ENCODE results near the gene SBF1. TPM values are rescaled to one million over a fixed set of nuclear protein-coding genes. Genes with fewer than 3 reads are reported as not detected.
"Not testable (repeated sequence)": the region's sequence is repeated elsewhere in the genome, so short reads cannot be mapped to it uniquely, and the experiment has no call there.

The SBF1 gene
- total RNA-seq, 1 donor from 2014 or later = 144 TPM

GRCh38 chr22:50435291-50436014 lies 39.4 kb downstream of the SBF1 start:
- H3K4me1 Mint-ChIP-seq = no peaks in the 10 kb centered on the region
- ChIA-PET POLR2A (no interaction called here), CTCF (no interaction called here)
- no peak overlapping the region for H3K4me3 Mint-ChIP-seq
- no peak for TF ChIP-seq CTCF (IDR thresholded peaks at IDR 0.05)
- H3K9me3 Mint-ChIP-seq = no peaks in the 10 kb centered on the region
- H3K36me3 Mint-ChIP-seq (ENCODE audit: low read depth) = peaks cover 54% of the 10 kb centered on the region
- ATAC-seq (ENCODE audit: low read depth) (no peak), DNase-seq (no peak)
- H3K27ac Mint-ChIP-seq = no peak overlapping the region
- intact Hi-C loops (cut with micrococcal nuclease) = no loop called here
- no peaks in the 10 kb centered on the region for H3K27me3 Mint-ChIP-seq

- intact Hi-C loops (cut with micrococcal nuclease) = no loop called here
- no peak overlapping the region for H3K27ac Mint-ChIP-seq
These were observed 40.0 kb downstream of the SBF1 start for GRCh38 chr22:50434849-50435248.

GRCh38 chr22:50432877-50433510 lies 41.8 kb downstream of the SBF1 start:
- H3K27me3 Mint-ChIP-seq; H3K27ac Mint-ChIP-seq; POLR2A ChIA-PET; H3K4me3 Mint-ChIP-seq; intact Hi-C loops (cut with micrococcal nuclease); DNase-seq; ATAC-seq (ENCODE audit: low read depth); CTCF ChIA-PET; H3K9me3 Mint-ChIP-seq; H3K4me1 Mint-ChIP-seq: not testable (repeated sequence)
- H3K36me3 Mint-ChIP-seq (ENCODE audit: low read depth) = peaks cover 60% of the 10 kb centered on the region

More at GRCh38 chr22:50434849-50435248, 40.0 kb downstream of the SBF1 start:
- ATAC-seq (ENCODE audit: low read depth) (no peak), DNase-seq (no peak)
- H3K9me3 Mint-ChIP-seq = no peaks in the 10 kb centered on the region
- ChIA-PET CTCF (no interaction called here), POLR2A (no interaction called here)
- TF ChIP-seq CTCF (IDR thresholded peaks at IDR 0.05) = no peak
- no peaks in the 10 kb centered on the region for H3K27me3 Mint-ChIP-seq
- H3K36me3 Mint-ChIP-seq (ENCODE audit: low read depth) = peaks cover 56% of the 10 kb centered on the region
- H3K4me3 Mint-ChIP-seq = no peak overlapping the region
- H3K4me1 Mint-ChIP-seq = no peaks in the 10 kb centered on the region

- ChIA-PET POLR2A (no interaction called here), CTCF (no interaction called here)
- Mint-ChIP-seq H3K4me1 (no peaks in the 10 kb centered on the region), H3K9me3 (no peaks in the 10 kb centered on the region), H3K36me3 (ENCODE audit: low read depth) (peaks cover 58% of the 10 kb centered on the region), H3K27me3 (no peaks in the 10 kb centered on the region), H3K4me3 (no peak overlapping the region), H3K27ac (no peak overlapping the region)
- ATAC-seq (ENCODE audit: low read depth) (no peak), DNase-seq (no peak)
- intact Hi-C loops (cut with micrococcal nuclease) = no loop called here
- no peak for TF ChIP-seq CTCF (IDR thresholded peaks at IDR 0.05)
These were observed 42.5 kb downstream of the SBF1 start for GRCh38 chr22:50432131-50432876.

GRCh38 chr22:50425179-50425916 lies 49.5 kb downstream of the SBF1 start:
- no peak for ATAC-seq (ENCODE audit: low read depth)
- peaks cover 74% of the 10 kb centered on the region for H3K36me3 Mint-ChIP-seq (ENCODE audit: low read depth)
- no peak overlapping the region for H3K4me3 Mint-ChIP-seq
- POLR2A ChIA-PET = no interaction called here
- no peak for DNase-seq
- intact Hi-C loops (cut with micrococcal nuclease) = no loop called here
- no peak overlapping the region for H3K27ac Mint-ChIP-seq
- TF ChIP-seq CTCF (IDR thresholded peaks at IDR 0.05) = no peak
- H3K27me3 Mint-ChIP-seq = no peaks in the 10 kb centered on the region
- CTCF ChIA-PET = no interaction called here
- H3K4me1 Mint-ChIP-seq = no peaks in the 10 kb centered on the region
- no peaks in the 10 kb centered on the region for H3K9me3 Mint-ChIP-seq

Measured in activated B cell treated with CpG ODN at 0.5 μM for 24 hours (primary cell).